ENCODE data around the gene IL17F.

DNA sequence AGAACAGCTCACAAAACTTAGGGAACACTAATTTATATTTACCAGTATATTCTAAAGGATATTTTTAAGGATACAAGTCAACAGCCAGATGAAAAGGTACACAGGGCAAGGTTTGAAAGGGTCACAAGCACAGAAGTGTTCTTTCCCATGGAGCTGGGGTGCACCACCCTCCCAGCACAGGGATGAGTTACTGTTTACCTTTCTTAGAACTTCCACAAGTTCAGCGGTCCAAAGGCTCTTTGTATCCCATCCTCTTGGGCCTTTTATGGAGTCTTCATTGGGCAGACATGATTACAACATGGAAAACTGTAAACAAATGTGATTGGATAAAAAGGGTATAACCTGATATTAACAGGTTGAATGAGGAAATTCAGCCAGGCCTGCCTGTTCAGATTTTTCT lies 1.1 kb upstream of the IL17F start:
- TF ChIP-seq, protein P1, sequence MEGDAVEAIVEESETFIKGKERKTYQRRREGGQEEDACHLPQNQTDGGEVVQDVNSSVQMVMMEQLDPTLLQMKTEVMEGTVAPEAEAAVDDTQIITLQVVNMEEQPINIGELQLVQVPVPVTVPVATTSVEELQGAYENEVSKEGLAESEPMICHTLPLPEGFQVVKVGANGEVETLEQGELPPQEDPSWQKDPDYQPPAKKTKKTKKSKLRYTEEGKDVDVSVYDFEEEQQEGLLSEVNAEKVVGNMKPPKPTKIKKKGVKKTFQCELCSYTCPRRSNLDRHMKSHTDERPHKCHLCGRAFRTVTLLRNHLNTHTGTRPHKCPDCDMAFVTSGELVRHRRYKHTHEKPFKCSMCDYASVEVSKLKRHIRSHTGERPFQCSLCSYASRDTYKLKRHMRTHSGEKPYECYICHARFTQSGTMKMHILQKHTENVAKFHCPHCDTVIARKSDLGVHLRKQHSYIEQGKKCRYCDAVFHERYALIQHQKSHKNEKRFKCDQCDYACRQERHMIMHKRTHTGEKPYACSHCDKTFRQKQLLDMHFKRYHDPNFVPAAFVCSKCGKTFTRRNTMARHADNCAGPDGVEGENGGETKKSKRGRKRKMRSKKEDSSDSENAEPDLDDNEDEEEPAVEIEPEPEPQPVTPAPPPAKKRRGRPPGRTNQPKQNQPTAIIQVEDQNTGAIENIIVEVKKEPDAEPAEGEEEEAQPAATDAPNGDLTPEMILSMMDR (IDR thresholded peaks at IDR 0.05 in 4 of 5, conservative IDR thresholded peaks at IDR 0.05 in 1 of 5), result no peak
- no peak for TF ChIP-seq POLR2A (IDR thresholded peaks at IDR 0.05)
